H9 (cell line): Measurements from ENCODE around the gene COMMD1. TPM values are rescaled to one million over a fixed set of nuclear protein-coding genes. Genes with fewer than 3 reads are reported as not detected.
"Not testable (repeated sequence)": the region's sequence is repeated elsewhere in the genome, so short reads cannot be mapped to it uniquely, and the experiment has no call there.

Source experiments
- DNase-seq: peaks from one replicate; pipeline ENCODE4 v3.0.0-alpha.2; 2017
- H2AFZ ChIP-seq: one replicate; pipeline ENCODE4 v1.6.1; 2013; ENCODE audit warnings: mild to moderate bottlenecking, low read length, control low read depth, moderate library complexity
- H2AK5ac ChIP-seq: 2 replicates; pipeline ENCODE4 v1.6.1; 2013; ENCODE audit warnings: low read length, control low read depth, mixed read lengths; ENCODE audit not compliant: insufficient read length
- H2BK120ac ChIP-seq: one replicate; pipeline ENCODE4 v1.6.1; 2013; ENCODE audit warnings: low read depth, mild to moderate bottlenecking, low read length, control low read depth, inconsistent platforms; ENCODE audit not compliant: poor library complexity, severe bottlenecking
- H2BK12ac ChIP-seq: 2 replicates; pipeline ENCODE4 v1.6.1; 2013; ENCODE audit warnings: low read length, control low read depth, mixed read lengths, low read depth; ENCODE audit not compliant: insufficient read length
- H2BK15ac ChIP-seq: 2 replicates; pipeline ENCODE4 v1.6.1; 2013; ENCODE audit warnings: low read depth, low read length, control low read depth
- H2BK20ac ChIP-seq: one replicate; pipeline ENCODE4 v1.6.1; 2013; ENCODE audit warnings: low read depth, mild to moderate bottlenecking, low read length, control low read depth, inconsistent platforms; ENCODE audit not compliant: poor library complexity, severe bottlenecking
- H2BK5ac ChIP-seq: 2 replicates; pipeline ENCODE4 v1.6.1; 2013; ENCODE audit warnings: low read length, control low read depth, mixed read lengths; ENCODE audit not compliant: insufficient read length
- H3K14ac ChIP-seq: 2 replicates; pipeline ENCODE4 v1.6.1; 2013; ENCODE audit warnings: low read length, control low read depth; ENCODE audit not compliant: insufficient read depth
- H3K18ac ChIP-seq: 2 replicates; pipeline ENCODE4 v1.6.1; 2013; ENCODE audit warnings: low read depth, mild to moderate bottlenecking, mixed read lengths, low read length, control low read depth; ENCODE audit not compliant: insufficient read length
- H3K23ac ChIP-seq: 2 replicates; pipeline ENCODE4 v1.6.1; 2013; ENCODE audit warnings: low read length, control low read depth, mixed read lengths, low read depth; ENCODE audit not compliant: insufficient read length
- H3K23me2 ChIP-seq: 2 replicates; pipeline ENCODE4 v1.6.1; 2013; ENCODE audit warnings: low read depth, mild to moderate bottlenecking, mixed read lengths, low read length, control low read depth; ENCODE audit not compliant: insufficient read length, poor library complexity, severe bottlenecking
- H3K27ac ChIP-seq: 2 replicates; pipeline ENCODE4 v1.5.1; 2013; ENCODE audit warnings: low read length, control low read depth, mixed read lengths, low read depth; ENCODE audit not compliant: insufficient read length
- H3K27me3 ChIP-seq: 2 replicates; pipeline ENCODE4 v1.6.1; 2013; ENCODE audit warnings: low read length, control low read depth, inconsistent platforms; ENCODE audit not compliant: insufficient read depth
- H3K4ac ChIP-seq: 2 replicates; pipeline ENCODE4 v1.6.1; 2013; ENCODE audit warnings: low read depth, mild to moderate bottlenecking, control low read depth, inconsistent platforms, low read length, moderate library complexity
- H3K4me1 ChIP-seq: 2 replicates; pipeline ENCODE4 v1.6.1; 2013; ENCODE audit warnings: low read length, control low read depth, inconsistent platforms; ENCODE audit not compliant: insufficient read depth
- H3K4me2 ChIP-seq: 2 replicates; pipeline ENCODE4 v1.6.1; 2013; ENCODE audit warnings: low read length, control low read depth, mixed read lengths; ENCODE audit not compliant: insufficient read length, insufficient read depth
- H3K56ac ChIP-seq: 2 replicates; pipeline ENCODE4 v1.6.1; 2013; ENCODE audit warnings: low read depth, mild to moderate bottlenecking, mixed read lengths, low read length, control low read depth; ENCODE audit not compliant: insufficient read length
- H3K79me1 ChIP-seq: 2 replicates; pipeline ENCODE4 v1.6.1; 2013; ENCODE audit warnings: low read depth, mild to moderate bottlenecking, moderate library complexity, low read length, control low read depth, inconsistent platforms; ENCODE audit not compliant: insufficient read depth, poor library complexity, severe bottlenecking
- H3K79me2 ChIP-seq: 2 replicates; pipeline ENCODE4 v1.6.1; 2013; ENCODE audit warnings: low read length, control low read depth, inconsistent platforms; ENCODE audit not compliant: insufficient read depth
- H3K9ac ChIP-seq: 2 replicates; pipeline ENCODE4 v1.6.1; 2013; ENCODE audit warnings: low read length, control low read depth, mixed read lengths; ENCODE audit not compliant: insufficient read length; ENCODE audit errors: extremely low read depth
- H3K9me3 ChIP-seq: one replicate; pipeline ENCODE4 v1.6.1; 2013; ENCODE audit warnings: low read depth, low read length, inconsistent platforms; ENCODE audit not compliant: control insufficient read depth
- H3T11ph ChIP-seq: one replicate; pipeline ENCODE4 v1.6.1; 2013; ENCODE audit warnings: mild to moderate bottlenecking, low read length, control low read depth, inconsistent platforms
- H4K20me1 ChIP-seq: one replicate; pipeline ENCODE4 v1.6.1; 2013; ENCODE audit not compliant: control insufficient read depth, insufficient read length, insufficient read depth
- H4K5ac ChIP-seq: 2 replicates; pipeline ENCODE4 v1.6.1; 2013; ENCODE audit warnings: low read depth, mild to moderate bottlenecking, mixed read lengths, low read length, control low read depth; ENCODE audit not compliant: insufficient read length
- H4K8ac ChIP-seq: replicated peaks from 2 replicates; pipeline ENCODE4 v1.6.1; 2013; ENCODE audit warnings: low read length, control low read depth, mixed read lengths, low read depth; ENCODE audit not compliant: insufficient read length
- H4K91ac ChIP-seq: 2 replicates; pipeline ENCODE4 v1.6.1; 2013; ENCODE audit warnings: low read depth, mild to moderate bottlenecking, moderate library complexity, mixed read lengths, low read length, control low read depth; ENCODE audit not compliant: insufficient read length
- H3K27ac Mint-ChIP-seq, 3 experiments: 2 replicates in 2 of 3; 3 replicates in 1 of 3; pipeline ENCODE4 v1.8.0; 2020 to 2021; ENCODE audit warnings: mixed read lengths in 3 of 3, mild to moderate bottlenecking in 1 of 3, moderate library complexity in 1 of 3
- H3K27me3 Mint-ChIP-seq: 2 replicates; pipeline ENCODE4 v1.8.0; 2021; ENCODE audit warnings: low read depth, mild to moderate bottlenecking, moderate library complexity, mixed read lengths
- H3K36me3 Mint-ChIP-seq, 3 experiments: 2 replicates in 2 of 3; 3 replicates in 1 of 3; pipeline ENCODE4 v1.8.0; 2020 to 2021; ENCODE audit warnings: low read depth in 3 of 3, mixed read lengths in 3 of 3; ENCODE audit not compliant: insufficient read depth in 1 of 3
- H3K4me1 Mint-ChIP-seq, 2 experiments: 2 replicates each; pipeline ENCODE4 v1.8.0; 2020; ENCODE audit warnings: mixed read lengths in 2 of 2
- H3K4me3 Mint-ChIP-seq, 2 experiments: 2 replicates in 1 of 2; 3 replicates in 1 of 2; pipeline ENCODE4 v1.8.0; 2020 to 2021; ENCODE audit warnings: mild to moderate bottlenecking in 2 of 2, mixed read lengths in 2 of 2, moderate library complexity in 1 of 2
- H3K9me3 Mint-ChIP-seq, 2 experiments: 2 replicates in 1 of 2; 3 replicates in 1 of 2; pipeline ENCODE4 v1.8.0; 2020; ENCODE audit warnings: mild to moderate bottlenecking in 2 of 2, mixed read lengths in 2 of 2, moderate library complexity in 1 of 2
- WGBS: extraction: QIAGEN DNeasy Blood & Tissue Kit; methylation state at CpG from one replicate; pipeline ENCODE4 v1.1.7; 2013; ENCODE audit warnings: missing lambda C conversion rate, low lambda C conversion rate, mixed read lengths; ENCODE audit not compliant: insufficient read length; ENCODE audit errors: extremely low coverage; 5-methylcytosine and 5-hydroxymethylcytosine counted together
- total RNA-seq: library from RNA; stranded (reverse); gene quantifications from 2 replicates; pipeline ENCODE4 v1.2.1, GENCODE V29; 2021
- TF ChIP-seq, protein P1 (sequence below): fragments of 200-600 bp; sonication (generic); conservative IDR thresholded peaks from 3 replicates; pipeline ENCODE4 v1.8.0; 2021; ENCODE audit warnings: antibody characterized with exemption, mild to moderate bottlenecking

COMMD1 gene
- total RNA-seq, 1 experiment from 2014 or later: 31.5 TPM

DNA sequence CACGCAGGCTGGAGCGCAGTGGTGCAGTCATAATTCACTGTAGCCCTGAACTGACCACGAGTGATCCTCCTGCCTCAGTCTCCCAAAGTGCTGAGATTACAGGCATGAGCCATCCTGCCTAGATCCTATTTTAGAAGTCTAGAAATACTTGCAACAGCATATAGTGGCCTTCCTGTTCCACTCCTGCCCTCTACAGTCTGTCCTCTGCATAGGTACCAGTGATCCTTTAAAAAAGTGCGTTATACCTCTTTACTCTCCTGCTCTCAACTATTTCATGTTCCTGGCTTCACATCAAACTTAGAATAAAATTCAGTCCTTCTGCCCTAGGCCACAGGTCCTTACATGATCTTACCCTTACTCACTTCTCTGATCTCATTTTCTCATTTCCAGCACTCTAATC is 6.0 kb downstream of the COMMD1 start:
- no peak overlapping the region for H3K27ac Mint-ChIP-seq
- H3K4me3 Mint-ChIP-seq: no peak overlapping the region
- Histone ChIP-seq H3K14ac (no peak overlapping the region), H2BK20ac (no peak overlapping the region), H3T11ph (no peak overlapping the region), H2BK12ac (no peak overlapping the region), H3K27me3 (no peaks in the 10 kb centered on the region), H2BK15ac (no peak overlapping the region), H3K79me1 (no peaks in the 10 kb centered on the region), H3K23me2 (no peaks in the 10 kb centered on the region), H3K18ac (no peak overlapping the region), H3K4me2 (no peak overlapping the region), H2AFZ (no peak overlapping the region), H3K4me1 (no peaks in the 10 kb centered on the region), H3K79me2 (no peaks in the 10 kb centered on the region), H2BK120ac (no peak overlapping the region), H3K9ac (no peak overlapping the region), H3K56ac (no peak overlapping the region), H4K91ac (no peak overlapping the region), H4K8ac (no peak overlapping the region), H3K27ac (no peak overlapping the region), H3K9me3 (no peaks in the 10 kb centered on the region), H3K4ac (no peak overlapping the region), H2BK5ac (no peak overlapping the region), H2AK5ac (no peak overlapping the region), H4K20me1 (no peaks in the 10 kb centered on the region), H4K5ac (no peak overlapping the region), H3K23ac (no peak overlapping the region)
- 0 out of 7 replicates have a peak, but pooled peaks cover 0 to 2% (median 0%) of the 10 kb centered on the region in 3 experiments for H3K36me3 Mint-ChIP-seq
- WGBS: no CpG with 5 or more reads among the region's 4 CpGs
- no peaks in the 10 kb centered on the region for H3K27me3 Mint-ChIP-seq
- no peaks in the 10 kb centered on the region for H3K9me3 Mint-ChIP-seq
- TF ChIP-seq, protein P1, sequence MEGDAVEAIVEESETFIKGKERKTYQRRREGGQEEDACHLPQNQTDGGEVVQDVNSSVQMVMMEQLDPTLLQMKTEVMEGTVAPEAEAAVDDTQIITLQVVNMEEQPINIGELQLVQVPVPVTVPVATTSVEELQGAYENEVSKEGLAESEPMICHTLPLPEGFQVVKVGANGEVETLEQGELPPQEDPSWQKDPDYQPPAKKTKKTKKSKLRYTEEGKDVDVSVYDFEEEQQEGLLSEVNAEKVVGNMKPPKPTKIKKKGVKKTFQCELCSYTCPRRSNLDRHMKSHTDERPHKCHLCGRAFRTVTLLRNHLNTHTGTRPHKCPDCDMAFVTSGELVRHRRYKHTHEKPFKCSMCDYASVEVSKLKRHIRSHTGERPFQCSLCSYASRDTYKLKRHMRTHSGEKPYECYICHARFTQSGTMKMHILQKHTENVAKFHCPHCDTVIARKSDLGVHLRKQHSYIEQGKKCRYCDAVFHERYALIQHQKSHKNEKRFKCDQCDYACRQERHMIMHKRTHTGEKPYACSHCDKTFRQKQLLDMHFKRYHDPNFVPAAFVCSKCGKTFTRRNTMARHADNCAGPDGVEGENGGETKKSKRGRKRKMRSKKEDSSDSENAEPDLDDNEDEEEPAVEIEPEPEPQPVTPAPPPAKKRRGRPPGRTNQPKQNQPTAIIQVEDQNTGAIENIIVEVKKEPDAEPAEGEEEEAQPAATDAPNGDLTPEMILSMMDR: peak; percentile 64
- DNase-seq: no peak
- H3K4me1 Mint-ChIP-seq: peaks cover 0 to 2% of the 10 kb centered on the region in 2 experiments; a peak in 1 of 4 replicates

DNA sequence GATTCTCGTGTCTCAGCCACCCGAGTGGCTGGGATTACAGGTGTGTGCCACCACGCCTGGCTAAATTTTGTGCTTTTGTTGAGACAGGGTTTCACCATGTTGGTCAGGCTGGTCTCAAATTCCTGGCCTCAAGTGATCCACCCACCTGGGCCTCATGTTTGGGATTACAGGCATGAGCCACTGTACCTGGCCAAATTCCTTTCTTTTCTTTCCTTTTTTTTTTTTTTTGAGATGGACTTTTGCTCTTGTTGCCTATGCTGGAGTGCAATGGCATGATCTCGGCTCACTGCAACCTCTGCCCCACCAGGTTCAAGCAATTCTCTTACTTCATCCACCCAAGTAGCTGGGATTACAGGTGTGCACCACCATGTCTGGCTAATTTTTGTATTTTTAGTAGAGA is 9.3 kb downstream of the COMMD1 start:
- not testable (repeated sequence) for H3K14ac ChIP-seq, H3T11ph ChIP-seq, H2BK20ac ChIP-seq, H2BK5ac ChIP-seq, H3K4ac ChIP-seq, H3K23ac ChIP-seq, H4K20me1 ChIP-seq, DNase-seq, H3K18ac ChIP-seq, H2BK12ac ChIP-seq, H3K27ac Mint-ChIP-seq, H4K91ac ChIP-seq, H2BK15ac ChIP-seq, H3K4me1 ChIP-seq, H3K4me1 Mint-ChIP-seq, H3K79me2 ChIP-seq, H4K5ac ChIP-seq, H3K9me3 ChIP-seq, H3K56ac ChIP-seq, H3K23me2 ChIP-seq, H3K9ac ChIP-seq, H3K27me3 Mint-ChIP-seq, H2BK120ac ChIP-seq, H3K4me3 Mint-ChIP-seq, H2AK5ac ChIP-seq, H3K36me3 Mint-ChIP-seq, H4K8ac ChIP-seq, H3K79me1 ChIP-seq, H2AFZ ChIP-seq, H3K27ac ChIP-seq, H3K9me3 Mint-ChIP-seq, H3K27me3 ChIP-seq, H3K4me2 ChIP-seq
- WGBS: no CpG with 5 or more reads among the region's 4 CpGs
